HL-60/S4 treated with phorbol 12-myristate 13-acetate at 8.2 ng/mL for 4 days and 3 days (cell line): ENCODE results near the gene DPY19L3.
"Not testable (repeated sequence)": the region's sequence is repeated elsewhere in the genome, so short reads cannot be mapped to it uniquely, and the experiment has no call there.

Experiments
- in situ Hi-C: fragments of 300-500 bp; cut with MboI; formaldehyde crosslinking; loops from 2 replicates; pipeline ENCODE4 v1.15.0; 2022; ENCODE audit warnings: low sequenced_read_pairs

The DPY19L3 gene, protein sequence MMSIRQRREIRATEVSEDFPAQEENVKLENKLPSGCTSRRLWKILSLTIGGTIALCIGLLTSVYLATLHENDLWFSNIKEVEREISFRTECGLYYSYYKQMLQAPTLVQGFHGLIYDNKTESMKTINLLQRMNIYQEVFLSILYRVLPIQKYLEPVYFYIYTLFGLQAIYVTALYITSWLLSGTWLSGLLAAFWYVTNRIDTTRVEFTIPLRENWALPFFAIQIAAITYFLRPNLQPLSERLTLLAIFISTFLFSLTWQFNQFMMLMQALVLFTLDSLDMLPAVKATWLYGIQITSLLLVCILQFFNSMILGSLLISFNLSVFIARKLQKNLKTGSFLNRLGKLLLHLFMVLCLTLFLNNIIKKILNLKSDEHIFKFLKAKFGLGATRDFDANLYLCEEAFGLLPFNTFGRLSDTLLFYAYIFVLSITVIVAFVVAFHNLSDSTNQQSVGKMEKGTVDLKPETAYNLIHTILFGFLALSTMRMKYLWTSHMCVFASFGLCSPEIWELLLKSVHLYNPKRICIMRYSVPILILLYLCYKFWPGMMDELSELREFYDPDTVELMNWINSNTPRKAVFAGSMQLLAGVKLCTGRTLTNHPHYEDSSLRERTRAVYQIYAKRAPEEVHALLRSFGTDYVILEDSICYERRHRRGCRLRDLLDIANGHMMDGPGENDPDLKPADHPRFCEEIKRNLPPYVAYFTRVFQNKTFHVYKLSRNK

DNA sequence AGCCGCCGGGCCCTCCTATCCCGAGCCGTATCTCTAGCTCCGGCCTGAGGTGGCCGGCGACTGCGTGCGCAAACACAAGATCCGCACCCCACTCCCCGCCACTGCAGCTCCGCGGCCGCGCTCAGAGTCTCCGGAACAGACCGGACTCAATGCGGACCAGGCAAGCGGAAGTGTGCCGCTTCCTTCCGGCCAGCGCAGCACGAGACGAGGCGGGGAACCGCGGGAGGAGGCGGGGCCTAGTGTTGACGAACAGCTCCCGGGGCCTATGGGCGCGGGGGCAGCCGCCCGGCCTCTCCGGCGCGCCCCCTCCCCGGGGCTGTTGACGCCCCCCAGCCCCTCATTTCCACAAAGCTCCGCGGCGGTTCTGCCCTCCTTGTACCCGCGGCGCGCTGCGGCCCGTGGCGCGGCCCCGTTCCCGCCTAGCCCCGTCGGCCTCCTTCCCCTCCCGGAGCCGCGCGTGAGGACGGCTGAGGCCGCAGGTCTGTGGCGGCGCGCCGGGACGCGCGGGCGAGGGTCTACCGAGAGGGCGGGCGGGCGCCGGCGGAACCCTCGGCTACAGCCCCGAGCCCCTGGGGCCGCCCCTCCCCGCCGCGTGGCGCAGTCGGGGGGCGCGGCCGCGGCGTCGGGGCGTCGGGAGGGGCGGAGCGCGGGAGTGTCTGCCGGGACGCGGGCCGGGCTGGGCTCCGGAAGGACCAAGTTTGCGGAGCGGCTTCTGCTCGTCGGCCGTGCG lies at the start of gene DPY19L3:
TSS of gene DPY19L3 (plus strand) at position 340 of the 730 bp plus-strand sequence. CDS start 2,484 bp downstream, outside the sequence.
- in situ Hi-C loops: no loop called here

DNA sequence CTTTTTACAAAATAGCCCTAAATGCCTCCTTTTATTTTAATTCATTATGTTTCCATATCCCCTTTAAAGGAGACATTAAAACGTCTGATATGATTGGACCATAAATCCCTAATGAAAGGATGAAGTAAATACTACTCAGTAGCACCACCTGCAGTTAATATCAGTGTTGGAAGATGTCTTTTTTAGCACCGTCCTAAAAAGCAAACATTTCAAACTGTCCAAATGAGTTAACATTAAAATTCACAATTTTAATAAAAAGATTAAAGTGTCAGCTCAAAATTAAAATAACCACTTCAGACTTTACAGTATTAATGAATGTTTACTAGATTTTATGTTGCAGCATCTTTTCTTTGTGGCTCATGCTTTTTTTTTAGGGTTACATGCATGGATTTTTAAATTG lies 47.9 kb upstream of the DPY19L3 start:
- in situ Hi-C loops: no loop called here

DNA sequence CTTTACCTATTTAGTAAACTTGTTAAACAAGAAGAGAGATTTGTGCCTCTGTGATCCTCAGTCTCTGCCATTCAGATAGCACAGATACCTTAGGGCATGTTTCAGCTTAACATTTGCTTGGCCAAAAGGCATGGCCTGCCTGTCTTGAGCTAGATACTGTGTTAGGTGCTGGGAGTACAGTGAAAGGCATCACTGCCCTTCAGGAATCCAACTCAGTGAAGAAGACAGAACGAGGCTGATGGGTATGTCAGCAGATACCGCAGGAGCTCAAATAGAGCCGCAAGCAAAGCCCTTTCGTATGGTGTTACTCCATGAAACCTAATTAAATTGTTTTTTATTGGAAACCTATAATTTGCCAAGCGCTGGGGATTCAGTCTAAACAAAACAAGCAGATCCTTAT lies 47.2 kb upstream of the DPY19L3 start:
- in situ Hi-C loops: no loop called here

DNA sequence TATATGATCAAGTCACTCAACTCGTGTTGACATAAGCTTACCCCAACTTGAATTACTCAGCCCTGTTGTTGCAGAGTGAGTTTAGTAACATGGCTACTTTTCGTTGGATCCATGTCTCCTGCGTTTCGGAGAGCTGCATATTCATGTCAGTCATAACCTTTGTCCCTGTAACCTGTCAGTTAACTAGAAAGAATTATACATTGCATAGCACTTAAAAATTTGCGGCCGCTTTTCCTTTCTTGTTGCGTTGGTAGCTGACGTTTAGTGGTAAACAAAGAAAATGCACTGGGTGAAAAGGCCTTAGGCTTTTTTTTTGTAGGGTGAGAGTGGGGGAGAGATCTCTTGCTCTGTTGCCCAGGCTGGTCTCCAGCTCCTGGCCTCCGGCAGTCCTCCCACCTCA lies 46.0 kb upstream of the DPY19L3 start:
- in situ Hi-C loops: no loop called here

GRCh38 chr19:32361574-32362317 lies 43.8 kb upstream of the DPY19L3 start:
- in situ Hi-C loops: no loop called here

DNA sequence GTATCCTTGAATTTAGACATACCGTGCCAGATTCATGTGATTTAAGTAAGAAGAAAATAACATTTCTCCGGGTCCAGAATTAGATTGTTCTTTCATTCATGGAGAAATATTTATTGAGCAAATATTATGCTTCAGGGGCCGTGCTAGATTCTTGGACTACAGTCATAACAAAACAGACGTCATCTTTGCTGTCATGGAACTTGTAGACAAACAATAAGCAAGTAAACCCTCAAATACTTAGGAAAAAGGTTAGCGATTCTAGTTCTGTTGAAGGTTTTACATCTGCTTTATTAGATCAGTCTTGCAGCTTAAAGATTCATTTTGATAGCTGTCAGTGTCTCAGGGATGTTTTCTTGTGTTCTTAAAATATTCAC lies 43.3 kb upstream of the DPY19L3 start:
- in situ Hi-C loops: no loop called here

- in situ Hi-C loops: no loop called here
Measured at GRCh38 chr19:32363175-32363574, 42.4 kb upstream of the DPY19L3 start.

DNA sequence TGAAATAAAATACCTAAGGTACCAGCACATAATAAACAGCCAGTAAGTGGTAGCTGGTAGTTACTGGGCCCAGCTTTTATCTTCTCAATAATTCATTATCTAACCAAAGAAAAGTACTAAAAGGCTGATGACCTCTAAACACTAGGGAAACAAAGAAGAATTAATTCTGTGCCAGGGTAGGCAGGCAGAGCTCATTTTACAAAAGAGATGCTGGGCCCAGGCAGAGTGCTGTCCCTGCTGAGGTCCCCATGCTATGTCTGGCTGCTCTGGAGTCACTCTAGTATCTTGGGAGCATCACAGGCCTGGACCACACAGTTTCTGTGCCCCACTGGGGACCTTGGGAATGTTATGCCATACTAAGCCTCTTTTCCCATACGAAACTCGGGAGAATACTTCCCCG lies 41.9 kb upstream of the DPY19L3 start:
- in situ Hi-C loops: no loop called here

DNA sequence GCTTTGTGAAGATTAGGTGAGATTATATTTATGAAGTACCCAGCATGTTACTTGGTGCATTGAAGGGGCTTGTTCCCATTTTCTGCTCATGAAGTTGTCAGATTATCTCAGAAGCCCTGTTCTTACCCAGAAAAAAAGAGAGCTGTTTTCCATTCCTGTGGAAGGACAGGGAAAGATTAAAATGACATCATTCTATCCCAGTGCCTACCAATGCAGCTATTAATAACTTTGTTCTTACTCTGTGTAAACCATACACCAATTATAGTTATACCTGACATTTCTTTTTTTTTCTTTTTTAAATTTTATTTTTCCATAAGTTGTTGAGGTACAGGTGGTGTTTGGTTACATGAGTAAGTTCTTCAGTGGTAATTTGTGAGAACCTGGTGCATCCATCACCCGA lies 41.5 kb upstream of the DPY19L3 start:
- in situ Hi-C loops: no loop called here

GRCh38 chr19:32367063-32367462 lies 38.5 kb upstream of the DPY19L3 start:
- in situ Hi-C loops: no loop called here

- in situ Hi-C loops: no loop called here
Measured at GRCh38 chr19:32367948-32368536, 37.5 kb upstream of the DPY19L3 start.

- in situ Hi-C loops: no loop called here
Measured at GRCh38 chr19:32368787-32369186, 36.8 kb upstream of the DPY19L3 start.

DNA sequence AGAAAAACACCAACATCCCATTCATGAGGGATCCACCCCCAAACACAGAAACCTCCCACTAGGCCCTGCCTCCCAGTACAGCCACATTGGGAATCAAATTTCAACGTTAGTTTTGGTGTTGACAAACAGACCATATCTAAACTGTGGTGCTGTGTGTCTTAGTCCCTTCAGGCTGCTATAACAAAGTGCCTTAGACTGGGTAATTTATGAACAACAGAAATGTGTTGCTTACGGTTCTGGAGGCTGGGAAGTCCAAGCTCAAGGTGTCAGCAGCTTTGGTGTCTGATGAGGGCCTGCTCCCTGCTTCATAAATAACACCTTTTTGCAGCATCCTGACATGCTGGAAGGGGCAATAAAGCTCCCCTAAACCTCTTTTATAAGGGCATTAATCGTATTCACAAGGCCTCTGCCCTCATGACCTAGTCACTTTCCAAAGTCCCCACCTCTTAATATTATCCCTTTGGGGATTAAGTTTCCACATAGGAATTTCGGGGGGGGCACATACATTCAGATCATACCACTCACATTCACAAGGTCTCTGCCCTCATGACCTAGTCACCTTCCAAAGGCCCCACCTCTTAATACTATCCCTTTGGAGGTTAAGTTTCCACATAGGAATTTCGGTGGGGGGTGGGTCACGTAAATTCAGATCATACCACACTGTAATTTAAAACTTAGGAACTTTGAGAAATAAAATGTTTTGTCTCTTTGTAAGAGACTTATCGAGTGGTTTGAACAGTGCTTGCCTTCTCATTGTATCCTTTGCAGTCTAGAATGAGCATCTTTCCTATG lies 32.6 kb upstream of the DPY19L3 start:
- in situ Hi-C loops: no loop called here

- in situ Hi-C loops: no loop called here
Measured at GRCh38 chr19:32373585-32374295, 31.8 kb upstream of the DPY19L3 start.

DNA sequence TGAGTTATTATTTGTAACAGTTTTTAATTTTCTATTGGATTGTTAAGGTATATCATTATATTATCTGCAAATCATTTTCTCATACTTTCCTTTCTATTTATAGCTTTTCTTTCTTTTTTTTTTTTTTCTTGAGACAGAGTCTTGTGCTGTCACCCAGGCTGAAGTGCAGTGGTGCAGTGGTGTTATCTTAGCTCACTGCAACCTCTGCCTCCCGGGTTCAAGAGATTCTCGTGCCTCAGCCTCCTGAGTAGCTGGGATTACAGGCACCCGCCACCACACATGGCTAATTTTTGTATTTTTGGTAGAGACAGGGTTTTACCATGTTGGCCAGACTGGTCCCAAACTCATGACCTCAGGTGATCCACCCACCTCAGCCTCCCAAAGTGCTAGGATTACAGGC lies 31.2 kb upstream of the DPY19L3 start:
- in situ Hi-C loops: not testable (repeated sequence)

- in situ Hi-C loops: not testable (repeated sequence)
Measured at GRCh38 chr19:32377088-32377487, 28.5 kb upstream of the DPY19L3 start.

GRCh38 chr19:32380269-32380668 lies 25.3 kb upstream of the DPY19L3 start:
- in situ Hi-C loops: no loop called here

DNA sequence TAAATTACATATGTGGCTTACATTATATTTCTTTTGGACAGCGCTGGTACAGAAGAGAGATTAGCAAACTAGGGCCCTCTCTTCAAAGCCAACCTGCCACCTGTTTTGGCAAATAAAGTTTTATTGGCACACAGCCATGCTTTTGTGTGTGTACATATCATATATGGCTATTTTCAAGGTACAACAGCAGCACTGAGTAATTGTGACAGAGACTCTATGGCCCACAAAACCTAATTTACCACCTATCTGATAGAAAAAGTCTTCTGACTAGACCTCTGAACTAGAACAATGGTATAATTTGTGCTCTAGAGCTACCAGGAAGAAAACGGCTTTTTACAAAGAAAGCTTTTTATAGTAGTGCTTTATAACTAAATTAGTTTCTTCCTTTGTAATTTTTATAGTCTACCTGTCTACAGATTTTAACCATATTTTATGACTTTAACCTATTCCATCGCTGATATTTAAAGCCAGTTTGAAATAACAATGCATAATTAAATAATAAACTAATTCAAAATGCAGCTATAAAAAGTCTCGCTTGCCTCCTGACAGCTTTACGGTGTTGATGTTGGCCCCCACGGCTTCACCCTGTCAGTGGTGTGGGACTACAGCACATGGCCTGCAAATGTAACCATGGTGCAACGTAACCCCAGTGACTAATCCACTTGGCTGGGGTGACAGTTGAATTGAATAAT lies 17.7 kb upstream of the DPY19L3 start:
- in situ Hi-C loops: no loop called here
